ENCODE results near the gene ATP11A.
A peak's percentile ranks its signal among the peaks of the same experiment; 100 is the strongest.

ATP11A gene

GRCh38 chr13:112931028-112931934 is 241.4 kb downstream of the ATP11A start:
- peak; percentile 67 for DNase-seq (ENCODE audit: low spot score)

- DNase-seq (ENCODE audit: low spot score): no peak
Measured at GRCh38 chr13:112932971-112933370, 243.1 kb downstream of the ATP11A start.

- DNase-seq (ENCODE audit: low spot score): peak; percentile 18
Measured at GRCh38 chr13:112933649-112934048, 243.8 kb downstream of the ATP11A start.

GRCh38 chr13:112934078-112934477 is 244.2 kb downstream of the ATP11A start:
- peak; percentile 13 for DNase-seq (ENCODE audit: low spot score)

Data from D341Med (cell line).